K562 (cell line): ENCODE results near the gene RPP14. TPM values are rescaled to one million over a fixed set of nuclear protein-coding genes. Genes with fewer than 3 reads are reported as not detected.
A peak's percentile ranks its signal among the peaks of the same experiment; 100 is the strongest.

Experiments
- ATAC-seq: fragments of 200-7000 bp; cut with Tn5 transposase; 3 replicates; pipeline ENCODE4 v1.9.1; 2020; ENCODE audit warnings: moderate library complexity
- BruUV-seq: library from RNA; stranded (reverse); fragments of 400-500 nt; replicated peaks from 2 replicates; lab custom pipeline; 2021; lab: Mats Ljungman, UMichigan
- CTCF ChIA-PET: fragments of 300-600 bp; formaldehyde crosslinking; extraction: SDS; loops from one replicate; lab custom pipeline; 2021; ENCODE audit warnings: low intra/inter-chr PET ratio; lab: Yijun Ruan, JAX
- POLR2A ChIA-PET: fragments of 300-600, 350-650 bp; sonication (Branson Sonifier 250); formaldehyde crosslinking; extraction: SDS; loops from one replicate; lab custom pipeline; 2021; ENCODE audit warnings: antibody characterized with exemption, inconsistent platforms; lab: Yijun Ruan, JAX
- DNase-seq, 4 experiments: peaks; one replicate each; pipeline versions ENCODE4 v3.0.0 to v3.0.0-alpha.2; 2011 to 2018; ENCODE audit warnings: low spot score in 3 of 4, mixed read lengths in 3 of 4; ENCODE audit errors: extremely low read depth in 1 of 4
- FAIRE-seq: peaks from 2 replicates; lab custom pipeline; 2011; peaks lifted over from hg19 to GRCh38; lab: Jason Lieb, UNC
- H2AFZ ChIP-seq: 2 replicates; pipeline ENCODE4 v1.6.0; 2011; ENCODE audit warnings: low read depth, low read length, control low read depth, inconsistent platforms
- H3K27ac ChIP-seq: fragments of 200-600 bp; 3 replicates; pipeline ENCODE4 v1.8.0; 2011; ENCODE audit warnings: low read depth, mild to moderate bottlenecking, control low read depth, inconsistent platforms, low read length, moderate library complexity, mixed read lengths; ENCODE audit errors: extremely low read depth
- H3K27me3 ChIP-seq, 2 experiments: fragments of 300-600 bp in 1 of 2; 2 replicates in 1 of 2; 3 replicates in 1 of 2; pipeline versions ENCODE4 v1.6.0 to v1.8.0; 2011; ENCODE audit warnings: inconsistent platforms in 2 of 2, low read length in 2 of 2, mild to moderate bottlenecking in 1 of 2, mixed read lengths in 1 of 2, moderate library complexity in 1 of 2; ENCODE audit not compliant: control insufficient read depth in 2 of 2, insufficient read depth in 2 of 2
- H3K36me3 ChIP-seq: fragments of 300-600 bp; 3 replicates; pipeline ENCODE4 v1.8.0; 2011; ENCODE audit warnings: mild to moderate bottlenecking, low read length, inconsistent platforms; ENCODE audit not compliant: control insufficient read depth, insufficient read depth
- H3K4me1 ChIP-seq, 2 experiments: fragments of 200-600 bp in 1 of 2; replicated peaks in 1 of 2; 2 replicates in 1 of 2; 3 replicates in 1 of 2; pipeline versions ENCODE4 v1.5.1 to v1.8.0; 2011; ENCODE audit warnings: inconsistent platforms in 2 of 2, low read length in 2 of 2, mild to moderate bottlenecking in 1 of 2, mixed read lengths in 1 of 2, moderate library complexity in 1 of 2; ENCODE audit not compliant: control insufficient read depth in 2 of 2, insufficient read depth in 2 of 2
- H3K4me2 ChIP-seq: 2 replicates; pipeline ENCODE4 v1.6.1; 2011; ENCODE audit warnings: low read length, control low read depth, inconsistent platforms, mixed read lengths; ENCODE audit not compliant: insufficient read depth
- H3K4me3 ChIP-seq: fragments of 200-600 bp; sonication (generic), shearing (Covaris generic); 2 replicates; pipeline ENCODE4 v1.5.1; 2016; ENCODE audit warnings: control low read depth, inconsistent platforms
- H3K79me2 ChIP-seq: fragments of 200-600 bp; 3 replicates; pipeline ENCODE4 v1.8.0; 2011; ENCODE audit warnings: low read length, inconsistent platforms; ENCODE audit not compliant: control insufficient read depth, insufficient read depth
- H3K9ac ChIP-seq, 2 experiments: 2 replicates each; pipeline versions ENCODE4 v1.6.0 to v1.6.1; 2011; ENCODE audit warnings: low read depth in 2 of 2, low read length in 2 of 2, control low read depth in 1 of 2, inconsistent platforms in 1 of 2, mild to moderate bottlenecking in 1 of 2, mixed read lengths in 1 of 2; ENCODE audit not compliant: insufficient read depth in 1 of 2
- H3K9me1 ChIP-seq: one replicate; pipeline ENCODE4 v1.6.0; 2011; ENCODE audit warnings: inconsistent platforms, mild to moderate bottlenecking, low read length, moderate library complexity; ENCODE audit not compliant: control insufficient read depth, insufficient read depth
- H3K9me3 ChIP-seq: replicated peaks from 2 replicates; pipeline ENCODE4 v1.5.1; 2011; ENCODE audit warnings: low read depth, low read length, inconsistent platforms; ENCODE audit not compliant: control insufficient read depth, insufficient read depth
- H4K20me1 ChIP-seq: replicated peaks from 2 replicates; pipeline ENCODE4 v1.6.1; 2011; ENCODE audit warnings: low read length, inconsistent platforms, mixed read lengths; ENCODE audit not compliant: control insufficient read depth, insufficient read depth
- ATF3 ChIP-seq, 2 experiments: fragments of 450-650 bp in 1 of 2; sonication (generic) in 1 of 2; formaldehyde crosslinking in 1 of 2; IDR thresholded peaks in 1 of 2; conservative IDR thresholded peaks in 1 of 2; 2 replicates each; pipeline versions ENCODE4 v1.6.1 to v1.8.1; 2016 to 2023; ENCODE audit warnings: mild to moderate bottlenecking in 2 of 2, moderate library complexity in 2 of 2, inconsistent platforms in 1 of 2, missing genetic modification reagents in 1 of 2
- CBFA2T3 ChIP-seq: fragments of 450-650 bp; IDR thresholded peaks from 2 replicates; pipeline ENCODE4 v1.6.1; 2017
- CREB1 ChIP-seq, 2 experiments: sonication (generic) in 1 of 2; formaldehyde crosslinking in 1 of 2; IDR thresholded peaks; 2 replicates each; pipeline versions ENCODE4 v1.6.1 to v1.8.0; 2012 to 2022; ENCODE audit warnings: inconsistent platforms in 1 of 2, mild to moderate bottlenecking in 1 of 2, missing genetic modification reagents in 1 of 2, moderate library complexity in 1 of 2
- CTCFL ChIP-seq: IDR thresholded peaks from 2 replicates; pipeline ENCODE4 v1.6.1; 2011; ENCODE audit warnings: borderline replicate concordance, low read depth, mild to moderate bottlenecking, moderate library complexity, low read length; ENCODE audit not compliant: insufficient read depth, poor library complexity, severe bottlenecking
- DNMT1 ChIP-seq: fragments of 450-650 bp; IDR thresholded peaks from 2 replicates; pipeline ENCODE4 v1.6.1; 2016; ENCODE audit warnings: antibody characterized with exemption, mild to moderate bottlenecking
- MIER1 ChIP-seq: fragments of 450-650 bp; IDR thresholded peaks from 2 replicates; pipeline ENCODE4 v1.6.1; 2016; ENCODE audit warnings: antibody characterized with exemption, mild to moderate bottlenecking, low read depth
- ZBTB9 ChIP-seq: fragments of 450-650 bp; formaldehyde crosslinking; IDR thresholded peaks from 2 replicates; pipeline ENCODE4 v1.4.0; 2020; ENCODE audit warnings: mild to moderate bottlenecking, moderate library complexity
- ZNF354B ChIP-seq: fragments of 250-450 bp; sonication (Bioruptor Pico); IDR thresholded peaks from 2 replicates; pipeline ENCODE4 v1.4.0; 2020
- ZNF609 ChIP-seq: sonication (generic); formaldehyde crosslinking; IDR thresholded peaks from 2 replicates; pipeline ENCODE4 v1.8.1; 2023; ENCODE audit warnings: missing genetic modification reagents, mild to moderate bottlenecking, borderline replicate concordance
- WGBS: fragments of 100-300 bp; shearing (Covaris generic); methylation state at CpG from one replicate; pipeline ENCODE4 v1.1.6; 2016; ENCODE audit warnings: low coverage, mixed read lengths; ENCODE audit not compliant: insufficient coverage; ENCODE audit errors: missing lambda C conversion rate; 5-methylcytosine and 5-hydroxymethylcytosine counted together
- in situ Hi-C: fragments of 300-500 bp; cut with MboI; formaldehyde crosslinking; loops from 4 replicates; pipeline ENCODE4 v1.15.0; 2018; ENCODE audit warnings: inconsistent platforms, mixed read lengths
- intact Hi-C: fragments of 100-400 bp; cut with micrococcal nuclease; formaldehyde crosslinking; loops from 2 replicates; pipeline ENCODE4 v1.14.2; 2022
- polyA plus RNA-seq, 8 experiments: library from polyadenylated mRNA; depleted of rRNA in 4 of 8; stranded (reverse) in 5 of 8; unstranded in 3 of 8; fragments of >200 nt; fragmentation: Nextera tagmentation in 2 of 8; fragmentation: Illumina TruSeq in 1 of 8; extraction: Ambion mirVana in 2 of 8; extraction: Trizol in 1 of 8; gene quantifications; 2 replicates each; pipeline versions ENCODE4 v1.2.1 to v1.2.3, GENCODE V29; 2011 to 2014; ENCODE audit warnings: inconsistent platforms in 1 of 8, missing spikeins in 1 of 8
- total RNA-seq, 7 experiments: library from RNA; depleted of rRNA in 6 of 7; stranded (reverse); fragments of >200 nt in 6 of 7; fragmentation: Illumina TruSeq in 2 of 7; extraction: Trizol in 2 of 7; gene quantifications; 2 replicates each; pipeline versions ENCODE4 v1.2.1 to v1.2.3, GENCODE V29; 2011 to 2021; ENCODE audit warnings: low replicate concordance in 1 of 7

Gene RPP14
- total and polyA plus RNA-seq, 9 of the 15 experiments (the other 6 are each of a cell fraction or from before 2014, with no cell fraction given): 13.5 to 20.8 (median 15.4) TPM

GRCh38 chr3:58258392-58259055 lies 47.5 kb upstream of the RPP14 start (continued):
- no peak for TF ChIP-seq ZBTB9
- no peak for TF ChIP-seq CTCFL
- no peak for TF ChIP-seq ZNF354B
- TF ChIP-seq DNMT1: no peak
- TF ChIP-seq CBFA2T3: no peak

- BruUV-seq: no TSS peak
- Histone ChIP-seq H2AFZ (no peak overlapping the region), H3K9ac (no peak overlapping the region), H3K9me1 (no peaks in the 10 kb centered on the region), H3K4me3 (no peak overlapping the region), H3K27ac (no peak overlapping the region), H3K36me3 (no peaks in the 10 kb centered on the region), H3K4me2 (no peak overlapping the region), H3K79me2 (no peaks in the 10 kb centered on the region), H3K4me1 (no peaks in the 10 kb centered on the region), H3K9me3 (no peaks in the 10 kb centered on the region), H3K27me3 (no peaks in the 10 kb centered on the region), H4K20me1 (no peaks in the 10 kb centered on the region)
- intact Hi-C loops (no loop called here), in situ Hi-C loops (no loop called here)
- CTCF ChIA-PET: interaction anchor here (0.6 kb wide), 1 partner anchor 376 kb away, joined by 3 read pairs; no protein-coding TSS in a partner anchor
- 26% methylated on average over 6 of the region's 6 CpGs for WGBS
- FAIRE-seq (no peak), ATAC-seq (no peak), DNase-seq (no peak)
- POLR2A ChIA-PET: no interaction called here
- TF ChIP-seq ZNF609 (no peak), ATF3 (IDR thresholded peaks at IDR 0.05) (peak; percentile 38; the same call in 1 of the 2 replicates), ATF3 (CRISPR knock-in tag; conservative IDR thresholded peaks at IDR 0.05) (no peak), MIER1 (no peak), CREB1 (IDR thresholded peaks at IDR 0.05) (no peak), CREB1 (CRISPR knock-in tag; IDR thresholded peaks at IDR 0.05) (peak; percentile 44; the same call in 1 of the 2 replicates)
These were observed 45.7 kb upstream of the RPP14 start for GRCh38 chr3:58260261-58260731.
